HCT116 (cell line): ENCODE results near the gene GJD2. TPM values are rescaled to one million over a fixed set of nuclear protein-coding genes. Genes with fewer than 3 reads are reported as not detected.
A peak's percentile ranks its signal among the peaks of the same experiment; 100 is the strongest.

ENCODE experiments used
- ATAC-seq: fragments of 200-7000 bp; cut with Tn5 transposase; 2 replicates; pipeline ENCODE4 v1.9.1; 2020; ENCODE audit warnings: mild to moderate bottlenecking, moderate library complexity
- BruUV-seq: library from RNA; stranded (reverse); fragments of 400-500 nt; replicated peaks from 2 replicates; lab custom pipeline; 2021; lab: Mats Ljungman, UMichigan
- CTCF ChIA-PET: fragments of 300-600 bp; sonication (Branson Sonifier 250); formaldehyde crosslinking; loops from one replicate; lab custom pipeline; 2021; ENCODE audit warnings: antibody characterized with exemption; lab: Charles Lee
- POLR2A ChIA-PET: fragments of 300-600, 350-600 bp; sonication (Branson Sonifier 250); formaldehyde crosslinking; loops from one replicate; lab custom pipeline; 2021; ENCODE audit warnings: antibody characterized with exemption; lab: Charles Lee
- RAD21 ChIA-PET, 2 experiments: fragments of 300-600 bp; sonication (Branson Sonifier 250); formaldehyde crosslinking; loops; one replicate each; lab custom pipeline; 2023; ENCODE audit warnings: low total read pairs in 2 of 2; ENCODE audit not compliant: uncharacterized antibody in 2 of 2, unreplicated experiment in 2 of 2, low non-redundant PET in 1 of 2; lab: Charles Lee
- DNase-seq: peaks from one replicate; pipeline ENCODE4 v3.0.0-alpha.2; 2010; ENCODE audit warnings: low read depth, low spot score
- H2AFZ ChIP-seq: fragments of 200-600 bp; shearing (Covaris generic), sonication (generic); 2 replicates; pipeline ENCODE4 v1.6.1; 2017; ENCODE audit warnings: low read depth, mixed run types, mixed read lengths, antibody characterized with exemption, low read length; ENCODE audit not compliant: poor library complexity, severe bottlenecking
- H3K27ac ChIP-seq: 2 replicates; pipeline ENCODE4 v1.5.1; 2012; ENCODE audit warnings: low read depth, low read length
- H3K27me3 ChIP-seq: fragments of 200-600 bp; sonication (generic); 2 replicates; pipeline ENCODE4 v1.6.1; 2016; ENCODE audit warnings: mixed run types, low read length, mixed read lengths; ENCODE audit not compliant: insufficient read depth
- H3K36me3 ChIP-seq, 2 experiments: fragments of 200-500 bp in 1 of 2; fragments of 200-600 bp in 1 of 2; sonication (Bioruptor generic) in 1 of 2; sonication (generic) in 1 of 2; 2 replicates each; pipeline versions ENCODE4 v1.5.1 to v1.6.1; 2014 to 2016; ENCODE audit warnings: low read length in 2 of 2, inconsistent platforms in 1 of 2, mixed read lengths in 1 of 2, mixed run types in 1 of 2; ENCODE audit not compliant: insufficient read depth in 2 of 2, control insufficient read depth in 1 of 2
- H3K4me1 ChIP-seq, 2 experiments: fragments of 200-600 bp in 1 of 2; sonication (generic) in 1 of 2; 2 replicates each; pipeline versions ENCODE4 v1.5.1 to v1.6.1; 2012 to 2017; ENCODE audit warnings: low read length in 2 of 2, inconsistent platforms in 1 of 2, mild to moderate bottlenecking in 1 of 2, mixed read lengths in 1 of 2, mixed run types in 1 of 2, moderate library complexity in 1 of 2; ENCODE audit not compliant: insufficient read depth in 2 of 2, control insufficient read depth in 1 of 2
- H3K4me2 ChIP-seq: fragments of 200-600 bp; sonication (generic); 2 replicates; pipeline ENCODE4 v1.6.1; 2017; ENCODE audit warnings: mixed run types, low read length, mixed read lengths
- H3K4me3 ChIP-seq, 2 experiments: fragments of 200-600 bp in 1 of 2; sonication (generic) in 1 of 2; replicated peaks in 1 of 2; 2 replicates each; pipeline ENCODE4 v1.5.1; 2011 to 2016; ENCODE audit warnings: low read length in 2 of 2, control low read depth in 1 of 2, low read depth in 1 of 2, mild to moderate bottlenecking in 1 of 2, mixed read lengths in 1 of 2, mixed run types in 1 of 2
- H3K79me2 ChIP-seq: fragments of 200-600 bp; sonication (generic); 2 replicates; pipeline ENCODE4 v1.6.1; 2017; ENCODE audit warnings: mild to moderate bottlenecking, mixed run types, low read length, moderate library complexity, mixed read lengths; ENCODE audit not compliant: insufficient read depth
- H3K9ac ChIP-seq: fragments of 200-600 bp; sonication (generic); 2 replicates; pipeline ENCODE4 v1.6.1; 2016; ENCODE audit warnings: low read length, mixed read lengths
- H3K9me2 ChIP-seq: fragments of 200-600 bp; sonication (generic), shearing (Covaris generic); 2 replicates; pipeline ENCODE4 v1.6.1; 2017; ENCODE audit warnings: mixed run types, mild to moderate bottlenecking, moderate library complexity; ENCODE audit not compliant: insufficient read depth
- H3K9me3 ChIP-seq, 2 experiments: fragments of 200-500 bp in 1 of 2; fragments of 200-600 bp in 1 of 2; sonication (Bioruptor generic) in 1 of 2; sonication (generic) in 1 of 2; 2 replicates each; pipeline ENCODE4 v1.6.1; 2014 to 2017; ENCODE audit warnings: low read length in 2 of 2, mixed read lengths in 2 of 2, inconsistent platforms in 1 of 2, low read depth in 1 of 2, mild to moderate bottlenecking in 1 of 2, mixed run types in 1 of 2, moderate library complexity in 1 of 2; ENCODE audit not compliant: control insufficient read depth in 1 of 2, insufficient read depth in 1 of 2
- H4K20me1 ChIP-seq: fragments of 200-600 bp; sonication (generic), shearing (Covaris generic); 2 replicates; pipeline ENCODE4 v1.6.1; 2017; ENCODE audit warnings: mixed run types, mild to moderate bottlenecking, moderate library complexity; ENCODE audit not compliant: insufficient read depth
- FOSL1 ChIP-seq: IDR thresholded peaks from 2 replicates; pipeline ENCODE4 v1.6.1; 2012; ENCODE audit warnings: low read depth
- intact Hi-C: fragments of 100-400 bp; cut with micrococcal nuclease; formaldehyde crosslinking; loops from 2 replicates; pipeline ENCODE4 v1.10.0; 2022
- total RNA-seq: library from RNA; stranded (reverse); gene quantifications from one replicate; pipeline ENCODE4 v1.2.1, GENCODE V29; 2021; ENCODE audit not compliant: unreplicated experiment
- TF ChIP-seq, protein P1 (sequence below): IDR thresholded peaks from 2 replicates; pipeline ENCODE4 v1.6.1; 2012; ENCODE audit warnings: low read depth
- TF ChIP-seq, protein P2 (sequence below): IDR thresholded peaks from 2 replicates; pipeline ENCODE4 v1.6.1; 2011; ENCODE audit warnings: mild to moderate bottlenecking, low read length, moderate library complexity; ENCODE audit not compliant: insufficient replicate concordance; ENCODE audit errors: extremely low read depth

Gene GJD2
- total RNA-seq, 1 experiment from 2014 or later, result not detected

DNA sequence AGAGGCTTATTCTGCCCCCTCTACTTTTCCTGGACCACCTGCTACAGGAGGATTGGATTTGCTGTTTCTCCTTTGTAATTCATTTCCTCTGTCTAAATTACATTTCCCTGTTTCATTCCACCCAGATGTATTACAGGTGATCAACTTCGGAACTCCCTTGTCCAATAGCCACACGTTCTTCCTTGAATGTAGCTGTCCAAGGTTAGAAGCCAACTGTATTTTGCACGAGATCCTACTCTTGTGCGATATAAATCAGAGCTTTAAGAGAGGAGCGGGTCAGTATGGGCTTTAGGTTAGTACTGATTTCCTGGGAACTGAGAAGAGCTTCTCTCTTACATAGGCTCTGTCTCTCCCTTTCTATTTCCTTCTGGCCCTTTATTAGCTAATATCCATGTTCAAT, 20.5 kb downstream of the GJD2 start:
- Histone ChIP-seq H3K27ac (no peak overlapping the region), H3K9me2 (no peaks in the 10 kb centered on the region), H3K4me3 (no peak overlapping the region), H3K4me1 (no peaks in the 10 kb centered on the region), H3K9me3 (no peaks in the 10 kb centered on the region), H2AFZ (no peak overlapping the region)
- RAD21 ChIA-PET, result no interaction called here
- TF ChIP-seq, protein P1, sequence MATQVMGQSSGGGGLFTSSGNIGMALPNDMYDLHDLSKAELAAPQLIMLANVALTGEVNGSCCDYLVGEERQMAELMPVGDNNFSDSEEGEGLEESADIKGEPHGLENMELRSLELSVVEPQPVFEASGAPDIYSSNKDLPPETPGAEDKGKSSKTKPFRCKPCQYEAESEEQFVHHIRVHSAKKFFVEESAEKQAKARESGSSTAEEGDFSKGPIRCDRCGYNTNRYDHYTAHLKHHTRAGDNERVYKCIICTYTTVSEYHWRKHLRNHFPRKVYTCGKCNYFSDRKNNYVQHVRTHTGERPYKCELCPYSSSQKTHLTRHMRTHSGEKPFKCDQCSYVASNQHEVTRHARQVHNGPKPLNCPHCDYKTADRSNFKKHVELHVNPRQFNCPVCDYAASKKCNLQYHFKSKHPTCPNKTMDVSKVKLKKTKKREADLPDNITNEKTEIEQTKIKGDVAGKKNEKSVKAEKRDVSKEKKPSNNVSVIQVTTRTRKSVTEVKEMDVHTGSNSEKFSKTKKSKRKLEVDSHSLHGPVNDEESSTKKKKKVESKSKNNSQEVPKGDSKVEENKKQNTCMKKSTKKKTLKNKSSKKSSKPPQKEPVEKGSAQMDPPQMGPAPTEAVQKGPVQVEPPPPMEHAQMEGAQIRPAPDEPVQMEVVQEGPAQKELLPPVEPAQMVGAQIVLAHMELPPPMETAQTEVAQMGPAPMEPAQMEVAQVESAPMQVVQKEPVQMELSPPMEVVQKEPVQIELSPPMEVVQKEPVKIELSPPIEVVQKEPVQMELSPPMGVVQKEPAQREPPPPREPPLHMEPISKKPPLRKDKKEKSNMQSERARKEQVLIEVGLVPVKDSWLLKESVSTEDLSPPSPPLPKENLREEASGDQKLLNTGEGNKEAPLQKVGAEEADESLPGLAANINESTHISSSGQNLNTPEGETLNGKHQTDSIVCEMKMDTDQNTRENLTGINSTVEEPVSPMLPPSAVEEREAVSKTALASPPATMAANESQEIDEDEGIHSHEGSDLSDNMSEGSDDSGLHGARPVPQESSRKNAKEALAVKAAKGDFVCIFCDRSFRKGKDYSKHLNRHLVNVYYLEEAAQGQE, result 0 out of 2 replicates have a peak, but pooled peaks have one; percentile 7
- TF ChIP-seq, protein P2, sequence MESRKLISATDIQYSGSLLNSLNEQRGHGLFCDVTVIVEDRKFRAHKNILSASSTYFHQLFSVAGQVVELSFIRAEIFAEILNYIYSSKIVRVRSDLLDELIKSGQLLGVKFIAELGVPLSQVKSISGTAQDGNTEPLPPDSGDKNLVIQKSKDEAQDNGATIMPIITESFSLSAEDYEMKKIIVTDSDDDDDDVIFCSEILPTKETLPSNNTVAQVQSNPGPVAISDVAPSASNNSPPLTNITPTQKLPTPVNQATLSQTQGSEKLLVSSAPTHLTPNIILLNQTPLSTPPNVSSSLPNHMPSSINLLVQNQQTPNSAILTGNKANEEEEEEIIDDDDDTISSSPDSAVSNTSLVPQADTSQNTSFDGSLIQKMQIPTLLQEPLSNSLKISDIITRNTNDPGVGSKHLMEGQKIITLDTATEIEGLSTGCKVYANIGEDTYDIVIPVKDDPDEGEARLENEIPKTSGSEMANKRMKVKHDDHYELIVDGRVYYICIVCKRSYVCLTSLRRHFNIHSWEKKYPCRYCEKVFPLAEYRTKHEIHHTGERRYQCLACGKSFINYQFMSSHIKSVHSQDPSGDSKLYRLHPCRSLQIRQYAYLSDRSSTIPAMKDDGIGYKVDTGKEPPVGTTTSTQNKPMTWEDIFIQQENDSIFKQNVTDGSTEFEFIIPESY, result no peak
- TF ChIP-seq FOSL1, result no peak
- TF ChIP-seq, all 23 proteins: peak for 1
- no peaks in the 10 kb centered on the region for H3K79me2 ChIP-seq
- no TSS peak for BruUV-seq
- ATAC-seq (no peak), DNase-seq (no peak)
- no peaks in the 10 kb centered on the region for H3K36me3 ChIP-seq
- peaks cover 52% of the 10 kb centered on the region for H3K27me3 ChIP-seq
- H3K4me2 ChIP-seq, result no peak overlapping the region
- intact Hi-C loops, result no loop called here
- H4K20me1 ChIP-seq, result no peaks in the 10 kb centered on the region
- POLR2A ChIA-PET, result no interaction called here
- CTCF ChIA-PET, result no interaction called here
- H3K9ac ChIP-seq, result no peak overlapping the region
